GM19467 (cell line): ENCODE data around the gene PRRC2B.

Experiments
- ATAC-seq: cut with Tn5 transposase; IDR thresholded peaks from one replicate; pipeline ENCODE4 v1.9.1; 2021; ENCODE audit warnings: mild to moderate bottlenecking, moderate library complexity; ENCODE audit not compliant: unreplicated experiment

The PRRC2B gene

DNA sequence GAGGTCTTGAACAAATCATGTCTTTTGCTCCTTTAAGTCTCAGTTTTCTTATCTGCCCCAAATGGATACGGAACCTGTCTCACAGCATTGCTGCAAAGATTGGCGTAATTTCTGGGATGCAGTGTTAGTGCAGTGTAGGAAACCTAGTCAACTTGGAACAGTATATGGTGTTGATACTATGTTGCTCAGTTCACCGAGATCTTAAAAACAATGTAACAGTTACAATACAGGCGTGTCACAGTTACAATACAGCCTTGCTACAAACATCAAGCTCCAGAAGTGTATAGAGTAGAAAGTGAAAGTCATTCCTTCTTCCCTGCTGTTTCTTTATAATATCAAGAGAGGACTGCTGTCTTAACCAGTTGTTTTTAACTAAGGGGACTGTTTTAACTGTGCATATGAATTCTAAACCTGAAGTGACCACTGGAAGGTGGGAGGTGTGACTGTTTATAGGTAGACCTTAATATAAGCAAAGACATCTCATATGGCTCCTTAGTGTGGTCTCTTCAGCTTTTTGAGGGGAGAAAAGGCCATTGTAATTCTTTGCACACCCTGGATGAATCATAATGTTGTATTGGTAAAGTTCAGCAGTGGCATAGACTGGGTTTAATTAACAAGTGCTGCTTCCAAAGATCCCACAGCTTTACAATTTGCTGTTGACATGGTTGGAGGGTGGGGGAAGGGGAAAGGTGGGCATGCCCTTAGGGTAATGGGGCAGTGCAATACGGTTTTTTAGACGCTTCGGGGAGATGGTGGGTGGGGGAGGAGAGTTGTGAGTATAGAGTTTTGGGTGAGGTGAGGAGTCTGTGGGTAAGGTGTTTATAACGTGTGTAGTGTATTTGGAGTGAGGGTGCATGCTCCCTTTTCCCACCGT lies 12.9 kb downstream of the PRRC2B start:
- no peak for ATAC-seq

- ATAC-seq = no peak
Observed at GRCh38 chr9:131407717-131408195, 13.9 kb downstream of the PRRC2B start.

DNA sequence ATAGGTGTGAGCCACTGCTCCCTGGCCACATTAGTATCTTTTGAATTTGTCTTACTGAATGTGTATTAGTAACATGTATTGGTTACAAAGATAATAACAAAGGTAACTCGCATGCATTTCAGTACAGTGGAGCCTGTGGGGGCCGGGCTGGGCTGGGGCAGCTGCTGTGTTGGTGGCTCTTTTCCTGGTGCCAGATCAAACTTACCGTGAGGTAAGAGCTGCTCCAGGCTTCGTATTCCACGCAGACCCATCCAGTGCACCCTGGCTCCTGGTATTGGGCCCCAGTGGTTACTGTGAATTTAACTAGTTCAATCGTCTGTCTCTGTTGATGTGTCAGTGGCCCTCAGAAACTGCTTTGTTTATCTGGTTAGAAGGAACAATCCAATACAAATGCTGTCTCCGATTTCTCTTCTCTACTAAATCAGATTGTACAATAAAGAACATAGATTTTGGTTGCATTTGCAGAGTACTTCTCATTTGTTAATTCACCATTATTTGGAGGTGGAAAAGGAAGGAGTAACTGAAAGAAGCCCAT lies 15.6 kb downstream of the PRRC2B start:
- ATAC-seq = no peak

DNA sequence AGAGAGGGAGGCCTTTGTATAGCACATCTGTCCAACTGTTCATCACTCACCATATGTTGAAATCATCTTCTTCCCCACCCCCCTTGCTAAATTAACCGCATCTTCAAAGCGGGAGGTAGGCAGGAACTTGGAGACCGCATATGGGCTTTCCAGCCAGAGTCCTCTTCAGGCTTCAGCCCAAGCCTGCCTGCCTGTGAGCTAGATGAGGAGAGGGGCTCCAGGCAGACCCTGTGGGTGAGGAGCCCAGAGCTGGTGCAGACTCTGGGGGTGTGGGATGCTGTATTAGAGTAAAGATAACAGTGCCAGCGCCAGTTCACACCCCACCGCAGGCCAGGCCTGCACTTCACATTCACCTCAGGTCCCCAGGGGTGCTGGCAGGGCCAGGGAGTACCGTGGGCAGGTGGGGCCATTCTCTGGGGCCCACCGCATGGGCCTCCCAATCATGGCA lies 16.2 kb downstream of the PRRC2B start:
- no peak for ATAC-seq

GRCh38 chr9:131411719-131412681 lies 18.1 kb downstream of the PRRC2B start:
- ATAC-seq = no peak

- no peak for ATAC-seq
Observed at GRCh38 chr9:131416509-131416908, 22.6 kb downstream of the PRRC2B start.

DNA sequence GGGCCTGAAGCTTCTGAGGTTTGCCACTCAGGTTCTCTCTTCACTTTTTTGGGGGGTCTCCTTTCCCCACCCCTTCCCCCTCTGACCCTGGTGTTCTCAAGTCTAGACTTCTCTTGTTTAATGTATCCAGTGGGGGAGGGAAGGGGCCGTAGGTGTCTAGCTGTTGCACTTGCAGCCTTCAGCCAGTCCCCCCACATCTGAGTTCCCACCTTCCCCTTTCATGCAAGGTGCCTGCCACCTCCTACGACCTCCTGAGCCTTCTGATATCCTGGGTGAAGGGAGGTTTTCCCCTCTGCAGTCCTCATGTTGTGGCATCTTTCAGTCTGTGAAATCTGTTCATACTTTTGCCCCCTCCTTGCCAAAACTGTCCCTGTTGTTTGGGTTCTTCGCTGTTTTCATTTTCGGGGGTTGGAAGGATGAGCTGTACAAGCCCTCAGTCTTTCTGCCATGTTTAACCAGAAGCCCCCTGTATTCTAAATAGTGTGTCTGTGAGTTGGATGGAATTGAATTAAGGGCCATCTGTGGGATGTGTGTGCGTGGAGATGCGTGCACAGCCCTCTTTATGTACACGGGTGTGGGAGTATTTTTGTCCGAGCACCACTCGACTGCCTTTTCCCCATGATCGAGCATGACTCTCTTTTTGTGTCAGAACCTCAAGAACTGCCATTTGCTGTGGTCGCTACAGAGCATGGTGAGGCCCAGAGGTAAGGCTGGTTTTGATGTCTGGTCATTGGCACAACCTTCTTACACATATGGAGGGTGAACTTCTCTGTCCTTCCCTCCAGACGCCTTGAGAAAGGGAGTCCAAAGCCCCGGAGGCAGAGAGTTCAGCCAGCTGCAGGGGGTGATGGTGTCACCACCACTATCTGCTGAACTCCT lies 23.6 kb downstream of the PRRC2B start:
- no peak for ATAC-seq

GRCh38 chr9:131418143-131419025 lies 24.5 kb downstream of the PRRC2B start:
- no peak for ATAC-seq

GRCh38 chr9:131419026-131419614 lies 25.2 kb downstream of the PRRC2B start:
- no peak for ATAC-seq

DNA sequence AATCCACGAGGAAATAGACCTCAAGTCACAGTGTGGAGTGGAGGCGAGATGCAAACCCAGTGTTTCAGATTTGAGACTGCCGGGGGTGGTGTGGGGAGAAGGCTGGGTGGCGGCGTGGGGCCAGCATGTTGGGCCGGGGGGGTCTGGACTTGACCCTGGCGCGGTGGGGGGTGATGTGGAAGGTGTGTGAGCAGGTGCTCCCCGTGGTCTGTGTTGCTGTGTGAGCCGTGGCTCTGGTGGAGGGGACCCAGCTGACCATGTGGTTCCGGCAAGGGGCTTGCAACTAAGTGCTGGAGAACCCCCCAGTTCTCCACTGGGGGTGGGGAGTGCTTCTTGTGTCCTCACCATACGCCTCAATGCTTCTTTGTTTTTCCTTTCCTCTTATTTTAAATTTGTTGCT lies 25.8 kb downstream of the PRRC2B start:
- ATAC-seq = no peak

DNA sequence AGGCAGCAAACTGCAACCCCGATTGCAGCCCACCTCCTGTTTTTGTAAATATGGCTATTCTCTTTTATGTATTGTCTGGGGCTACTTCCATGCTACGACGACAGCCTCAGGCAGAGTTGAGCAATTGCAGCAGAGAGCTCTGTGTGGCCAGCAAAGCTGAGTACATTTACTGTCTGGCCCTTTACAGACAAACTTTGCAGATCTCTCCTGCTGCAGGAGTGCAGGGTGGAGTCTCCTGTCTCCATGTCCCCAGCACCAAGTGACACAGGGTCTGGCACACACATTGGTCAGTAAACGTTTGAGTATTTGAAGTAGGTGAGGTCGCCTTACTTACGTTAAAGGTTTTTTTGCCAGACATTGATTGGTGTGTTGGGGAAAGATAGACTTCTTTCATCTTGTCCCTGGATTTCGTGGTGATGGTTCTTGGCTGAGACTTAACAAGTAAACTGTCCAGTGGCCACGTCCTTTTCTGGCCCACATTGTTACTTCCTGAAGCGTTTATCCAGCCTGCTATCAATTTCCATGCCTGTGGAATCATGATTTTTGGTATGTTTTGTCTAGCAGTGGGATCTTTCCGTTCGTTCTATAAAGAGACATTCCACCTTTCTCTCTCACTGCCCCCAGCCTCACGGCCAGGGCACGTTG lies 27.2 kb downstream of the PRRC2B start:
- no peak for ATAC-seq

DNA sequence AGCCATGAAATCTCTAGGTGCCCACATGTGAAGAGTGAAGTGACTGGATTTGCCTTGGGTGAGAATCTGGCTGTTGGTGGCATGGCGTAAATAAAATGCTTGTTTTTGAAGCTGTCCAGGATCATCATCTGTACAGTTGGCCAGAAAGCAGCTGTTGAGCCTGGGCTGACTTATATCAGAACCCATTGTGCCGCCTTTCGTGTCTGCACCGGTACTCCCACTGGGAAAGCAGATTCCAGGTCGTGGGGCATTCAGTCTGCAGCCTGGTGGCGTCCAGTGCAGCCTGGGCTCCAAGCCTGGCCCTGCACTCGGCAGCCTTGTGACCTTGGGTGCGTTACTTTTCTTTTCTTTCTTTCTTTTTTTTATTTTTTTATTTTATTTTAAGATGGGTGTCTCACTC lies 27.8 kb downstream of the PRRC2B start:
- ATAC-seq = no peak

GRCh38 chr9:131422241-131422792 lies 28.4 kb downstream of the PRRC2B start:
- ATAC-seq = no peak

DNA sequence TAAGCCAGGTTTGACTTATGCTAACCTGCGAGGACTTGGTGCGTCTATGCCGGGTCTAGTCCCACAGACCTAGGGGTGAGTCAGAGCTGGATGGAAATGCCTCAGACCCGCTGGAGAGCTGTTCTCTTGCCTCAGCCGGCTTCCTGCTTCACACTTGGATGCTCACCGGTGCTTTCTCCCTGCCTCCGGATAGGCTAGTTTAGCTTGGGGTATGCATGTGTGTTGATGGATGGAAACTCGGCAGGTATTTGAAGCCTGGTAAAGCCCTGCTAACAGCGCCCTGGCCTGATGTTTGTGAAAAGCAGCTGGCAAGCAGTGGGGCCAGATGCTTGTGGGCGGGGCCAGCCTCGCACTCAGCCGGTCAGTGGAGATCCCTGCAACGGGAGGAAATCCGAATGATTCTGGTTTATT lies 29.3 kb downstream of the PRRC2B start:
- ATAC-seq = no peak

- ATAC-seq = no peak
Observed at GRCh38 chr9:131426545-131426944, 32.7 kb downstream of the PRRC2B start.

DNA sequence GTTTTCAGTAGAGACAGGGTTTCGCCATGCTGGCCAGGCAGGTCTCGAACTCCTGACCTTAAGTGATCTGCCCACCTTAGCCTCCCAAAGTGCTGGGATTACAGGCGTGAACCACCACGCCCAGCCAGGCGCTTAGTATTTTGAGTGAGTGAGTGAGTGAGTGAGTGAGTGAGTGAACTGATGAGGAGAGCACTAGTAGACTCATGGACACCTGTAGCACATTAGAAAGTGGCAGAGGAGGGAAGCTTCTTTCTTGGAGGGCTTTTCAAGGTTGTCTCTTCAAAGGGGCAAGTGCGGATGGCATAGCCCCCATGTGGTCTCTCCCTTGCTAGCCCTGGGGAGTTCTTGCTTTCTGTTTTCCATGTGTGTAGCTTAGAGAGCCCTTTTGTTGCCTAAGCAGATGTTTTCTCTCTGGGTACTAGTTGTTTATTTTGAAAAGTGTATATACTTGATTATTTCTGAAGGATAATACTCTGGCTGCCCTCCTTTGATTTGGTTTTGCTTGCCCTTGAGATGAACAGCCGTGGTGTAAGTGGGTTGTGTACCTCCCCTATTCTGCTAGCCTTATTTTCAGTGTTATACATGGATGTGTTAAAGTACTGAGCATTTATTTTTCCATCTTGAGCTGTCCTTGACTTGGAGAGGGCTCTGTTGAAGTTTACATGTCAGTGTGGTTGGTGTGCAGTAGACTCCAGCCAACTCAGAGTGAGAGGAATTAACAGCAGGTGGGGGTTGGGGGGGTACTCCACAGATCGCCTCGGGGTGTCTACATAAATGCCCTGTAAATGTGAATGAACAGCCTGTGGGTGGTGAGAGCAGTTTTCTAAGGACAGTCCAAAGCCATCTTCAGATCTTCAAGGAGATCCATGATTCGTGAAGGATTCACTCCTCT lies 35.5 kb downstream of the PRRC2B start:
- no peak for ATAC-seq

DNA sequence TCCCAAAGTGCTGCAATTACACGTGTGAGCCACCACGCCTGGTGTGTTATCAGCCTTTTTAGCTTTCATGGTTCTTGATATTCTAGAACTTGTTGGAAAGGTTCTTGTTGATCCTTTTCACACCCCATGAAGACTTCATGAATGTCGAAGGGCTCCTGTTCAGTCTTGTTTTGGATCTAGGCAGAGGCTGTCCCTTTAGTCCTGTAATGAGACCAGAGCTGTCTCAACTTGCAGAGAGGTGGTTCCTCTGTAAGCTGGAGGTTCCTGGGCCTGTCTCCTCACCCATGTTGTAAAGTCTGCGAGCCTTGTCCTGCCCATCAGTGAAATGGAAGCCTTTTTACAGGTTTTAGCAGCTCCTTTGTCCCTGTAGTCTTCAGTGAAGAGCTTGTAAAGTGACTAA lies 38.2 kb downstream of the PRRC2B start:
- ATAC-seq = no peak
